ENCODE results near the gene PCCA.

GRCh38 chr13:100491164-100491842 is 402.4 kb downstream of the PCCA start:
- TF ChIP-seq CTCF (IDR thresholded peaks at IDR 0.05) (no peak), POLR2A (IDR thresholded peaks at IDR 0.05) (no peak)
